HG02870 (cell line): ENCODE results near the gene LYRM4.

Experiments used
- ATAC-seq: cut with Tn5 transposase; IDR thresholded peaks from one replicate; pipeline ENCODE4 v1.9.1; 2021; ENCODE audit warnings: mild to moderate bottlenecking, moderate library complexity; ENCODE audit not compliant: unreplicated experiment

LYRM4 gene

DNA sequence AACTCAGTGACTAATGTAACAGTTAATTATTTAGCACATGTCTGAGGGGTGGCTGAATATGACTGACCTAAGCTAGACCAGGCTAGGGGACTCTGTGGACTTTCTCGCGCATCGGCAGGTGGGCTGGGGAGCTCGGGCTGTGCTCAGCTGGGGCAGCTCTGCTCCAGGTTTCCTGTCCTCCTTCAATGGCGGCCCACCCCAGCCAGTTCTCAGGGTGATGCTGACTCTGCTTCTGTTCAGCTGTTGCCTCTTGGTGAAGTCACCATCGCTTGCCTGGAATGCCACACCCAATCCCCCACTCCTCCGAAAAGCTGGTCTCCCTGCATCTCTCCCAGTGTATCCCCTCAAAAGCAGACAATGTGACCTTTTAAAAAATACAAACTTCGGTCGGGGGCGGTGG is 155.6 kb downstream of the LYRM4 start:
- no peak for ATAC-seq

DNA sequence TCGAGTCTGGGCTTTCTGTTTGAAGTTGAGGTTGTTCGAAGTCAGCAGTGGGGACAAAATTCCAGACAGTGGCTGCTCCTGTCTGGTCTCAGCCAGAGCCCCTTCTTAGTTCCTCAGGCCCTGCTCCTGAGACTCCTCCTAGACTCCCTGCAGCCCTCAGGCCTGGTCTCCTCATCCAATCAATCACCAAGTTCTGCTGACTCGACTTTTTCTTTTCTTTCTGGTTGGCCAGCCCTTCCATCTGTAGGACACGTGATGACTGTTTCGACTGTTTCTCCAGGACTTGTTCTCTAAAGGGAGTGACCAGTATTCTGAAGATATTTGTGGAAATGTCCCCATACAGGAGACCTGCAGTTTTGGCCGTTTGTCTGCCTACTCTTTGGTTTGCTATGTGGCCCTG is 156.1 kb downstream of the LYRM4 start:
- no peak for ATAC-seq

DNA sequence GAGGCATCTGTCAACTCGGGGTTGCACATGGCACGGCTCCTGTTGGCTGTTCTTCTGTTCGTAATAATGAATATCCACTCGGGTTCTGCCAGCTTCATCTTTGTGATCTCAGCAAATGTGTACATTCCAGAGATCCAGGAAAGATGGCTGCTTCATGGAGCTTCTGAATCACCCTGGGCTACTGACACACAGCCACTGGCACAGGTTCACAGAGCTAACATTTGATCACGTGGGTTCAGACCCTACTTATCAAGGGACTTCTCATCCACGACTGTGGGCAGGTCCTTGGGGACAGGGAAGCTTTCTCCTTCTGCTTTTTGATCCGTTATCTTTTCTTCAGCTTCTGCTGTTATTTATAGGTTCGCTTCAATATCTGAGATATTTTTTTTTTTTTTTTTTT is 157.5 kb downstream of the LYRM4 start:
- ATAC-seq: no peak

DNA sequence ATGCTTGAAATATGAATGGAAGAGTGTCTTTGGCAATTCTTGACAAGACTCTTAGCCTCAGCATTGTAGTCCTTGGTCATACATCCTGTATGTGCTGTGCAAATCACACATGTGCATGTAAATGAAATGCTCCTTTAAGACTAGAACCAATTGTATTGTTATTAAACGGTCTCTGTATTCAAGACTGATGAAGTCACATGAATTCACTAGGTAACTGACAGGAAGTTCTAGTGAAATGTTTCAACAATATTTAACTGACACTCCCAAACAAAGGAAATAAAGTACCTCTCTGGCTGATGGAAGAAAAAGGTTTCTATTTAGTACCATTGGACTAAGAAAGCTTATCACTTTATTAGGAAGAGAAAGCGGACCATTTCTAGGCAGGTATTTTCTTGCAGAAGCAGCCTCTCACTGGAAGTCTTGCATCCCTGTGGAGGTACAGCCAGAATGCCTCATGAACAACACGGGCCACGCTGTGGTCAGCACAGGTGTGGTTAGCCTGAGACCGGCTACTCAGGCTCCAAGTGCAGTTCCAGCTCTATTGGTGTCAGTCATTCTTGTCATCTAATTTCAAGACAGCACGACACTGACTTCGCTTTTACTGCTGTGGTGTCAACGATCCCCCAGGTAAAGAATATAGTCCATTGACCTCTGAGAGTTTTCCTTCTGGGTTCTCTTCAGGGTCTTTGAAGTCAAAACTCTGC is 158.3 kb downstream of the LYRM4 start:
- ATAC-seq: no peak

DNA sequence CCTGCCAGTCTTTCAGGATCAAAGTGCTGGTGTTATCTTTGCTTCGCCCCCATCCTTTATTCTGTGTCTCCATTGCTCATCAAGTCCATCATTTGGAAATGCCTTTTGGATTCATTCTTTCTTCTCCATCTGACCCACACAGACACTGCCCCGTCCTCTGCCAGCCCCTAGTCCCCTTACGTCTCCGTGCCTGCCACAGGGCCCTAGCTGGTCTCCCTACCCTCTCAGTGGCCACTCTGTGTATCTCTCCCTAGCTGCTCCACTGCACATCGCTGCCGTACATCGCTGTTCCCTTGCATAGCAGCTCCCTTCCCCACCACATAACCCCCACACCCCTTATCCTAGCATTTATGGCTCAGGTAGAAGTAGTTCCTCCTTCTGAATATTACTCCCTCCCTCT is 159.9 kb downstream of the LYRM4 start:
- no peak for ATAC-seq

DNA sequence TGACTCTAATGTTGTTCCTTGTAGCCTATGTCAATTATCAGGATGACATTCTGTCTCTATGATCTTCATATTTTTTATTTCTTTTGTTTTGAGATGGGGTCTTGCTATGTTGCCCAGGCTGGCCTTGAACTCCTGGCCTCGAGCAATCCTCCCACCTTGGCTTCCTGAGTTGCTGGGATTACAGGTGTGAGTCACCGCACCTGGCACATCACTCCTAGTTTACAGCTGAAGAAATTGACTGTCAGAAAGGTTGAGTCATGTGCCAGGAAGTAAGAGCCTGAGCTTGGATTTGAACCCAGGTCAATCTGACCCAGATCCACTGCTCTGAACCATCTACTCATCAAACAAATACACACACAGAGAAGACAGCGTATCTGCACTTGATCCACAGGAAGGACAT is 161.2 kb downstream of the LYRM4 start:
- no peak for ATAC-seq

DNA sequence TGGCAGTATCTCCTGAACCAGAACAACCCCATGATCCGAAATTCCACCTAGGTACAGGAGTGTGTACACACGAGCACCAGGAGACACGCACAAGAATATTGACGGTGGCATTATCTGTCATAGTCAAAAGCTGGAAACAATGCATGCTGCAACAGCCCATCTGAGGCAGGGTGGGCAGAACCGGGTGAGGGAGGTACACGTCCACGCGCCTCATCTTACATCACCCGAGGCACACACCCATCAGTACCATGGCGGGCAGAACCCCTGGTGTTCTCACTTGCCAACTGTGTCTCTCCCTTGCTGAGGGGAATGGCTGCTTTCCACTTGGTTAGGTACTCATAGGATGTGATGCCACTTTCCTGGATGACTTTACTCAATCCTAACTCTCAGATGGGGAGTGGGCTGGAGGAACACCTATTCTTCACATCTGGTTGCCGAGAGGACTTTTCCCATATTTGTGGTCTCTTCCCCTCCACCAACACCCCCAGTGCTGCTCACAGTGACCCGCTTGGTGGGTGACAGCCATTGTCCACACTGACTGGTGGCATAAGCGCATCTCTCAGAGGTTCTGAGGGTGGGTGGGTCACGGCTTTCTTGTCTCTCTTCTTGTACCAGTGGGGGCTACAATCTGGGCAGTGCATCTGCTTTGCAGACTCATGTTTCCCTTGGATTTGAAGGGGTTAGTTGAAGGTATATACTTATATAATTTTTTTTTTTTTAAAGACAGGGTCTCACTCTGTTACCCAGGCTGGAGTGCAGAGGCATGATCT is 162.1 kb downstream of the LYRM4 start:
- no peak for ATAC-seq

DNA sequence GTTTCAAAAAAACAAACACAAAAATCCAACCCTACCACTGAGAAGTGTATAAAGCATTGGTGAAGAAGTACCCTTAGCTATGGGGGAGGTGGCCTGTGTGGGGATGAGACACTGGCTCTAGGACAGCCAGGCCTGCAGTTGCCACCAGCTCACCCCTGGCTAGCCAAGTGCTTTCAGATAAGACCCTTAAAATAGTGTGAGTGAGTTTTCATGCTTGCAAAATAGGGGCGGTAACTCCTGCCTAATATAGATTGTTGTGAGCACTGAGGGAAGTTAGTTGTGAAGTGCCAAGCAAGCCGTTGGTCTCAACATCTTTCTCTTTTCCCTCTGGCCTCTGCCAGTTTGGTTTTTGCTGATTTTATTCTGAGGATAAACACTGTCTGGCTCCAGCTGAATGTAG is 164.3 kb downstream of the LYRM4 start:
- ATAC-seq: no peak

DNA sequence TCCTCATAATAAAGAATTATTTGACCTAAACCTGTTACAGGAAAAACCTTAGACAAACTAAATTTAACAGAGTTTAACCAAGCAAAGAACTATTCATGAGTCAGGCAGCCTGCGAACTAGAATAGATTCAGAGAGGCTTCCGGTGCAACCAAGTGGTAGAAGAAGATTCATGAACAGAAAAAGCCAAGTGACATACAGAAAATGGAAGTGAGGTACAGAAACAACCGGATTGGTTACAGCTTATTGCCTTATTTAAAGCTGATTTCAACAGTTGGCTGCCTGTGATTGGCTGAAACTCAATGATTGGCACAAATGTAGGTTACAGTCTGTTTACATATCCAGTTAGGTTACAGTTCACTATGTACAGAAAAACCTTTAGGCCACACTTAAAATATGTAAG is 165.5 kb downstream of the LYRM4 start:
- ATAC-seq: no peak

DNA sequence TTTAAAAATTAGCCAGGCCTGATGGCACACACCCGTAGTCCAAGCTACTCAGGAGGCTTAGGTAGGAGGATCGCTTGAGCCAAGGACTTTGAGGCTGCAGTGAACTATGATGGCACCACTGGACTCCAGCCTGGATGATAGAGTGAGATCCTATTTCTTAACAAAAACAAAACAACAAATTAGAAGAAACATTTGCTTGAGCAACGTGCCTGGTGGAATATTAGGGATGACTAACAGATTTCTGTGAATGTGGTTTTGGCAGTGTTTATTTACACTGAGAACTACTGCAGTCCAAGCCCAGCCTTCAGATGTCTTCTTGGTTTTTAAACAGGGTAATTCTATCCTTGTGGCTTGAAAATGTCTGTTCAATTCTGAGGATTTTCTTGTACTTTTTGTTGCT is 166.4 kb downstream of the LYRM4 start:
- ATAC-seq: no peak

DNA sequence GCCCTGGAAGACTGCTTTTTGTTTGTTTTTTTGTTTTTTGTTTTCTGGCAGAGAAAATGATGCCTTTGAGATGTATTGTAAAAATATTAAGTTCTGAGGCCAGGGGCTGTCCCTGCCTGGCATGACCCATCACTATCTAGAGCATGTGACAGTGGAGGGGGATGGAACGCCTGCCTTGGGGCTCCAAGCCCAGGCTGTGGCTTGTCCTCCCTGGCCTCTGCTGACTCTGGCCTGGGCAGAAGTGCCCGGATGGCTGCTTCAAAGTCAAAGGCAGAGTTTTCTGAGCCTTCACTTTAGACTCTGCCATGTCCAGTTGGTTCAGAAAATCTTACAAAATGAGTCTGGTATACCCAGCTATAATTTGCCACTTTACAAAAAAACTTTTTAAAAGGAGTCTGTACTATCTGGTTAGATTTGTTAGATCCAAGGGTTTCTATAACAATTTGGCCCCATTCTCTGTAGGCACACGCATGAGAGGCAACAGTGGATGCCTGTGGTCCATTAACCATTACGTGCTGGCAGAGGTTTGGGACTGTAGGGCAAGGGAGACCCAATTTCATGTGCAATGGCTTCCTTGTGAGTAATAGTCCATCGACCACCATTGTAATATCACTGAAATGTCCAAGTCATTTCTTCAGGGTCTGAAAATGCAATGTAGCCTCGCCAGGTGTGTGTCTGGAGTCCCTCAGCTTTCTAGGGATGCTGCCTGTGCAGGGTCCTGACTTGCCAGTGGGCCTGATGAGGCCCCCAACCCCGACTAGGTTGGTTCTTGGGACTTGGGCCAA is 167.3 kb downstream of the LYRM4 start:
- no peak for ATAC-seq

DNA sequence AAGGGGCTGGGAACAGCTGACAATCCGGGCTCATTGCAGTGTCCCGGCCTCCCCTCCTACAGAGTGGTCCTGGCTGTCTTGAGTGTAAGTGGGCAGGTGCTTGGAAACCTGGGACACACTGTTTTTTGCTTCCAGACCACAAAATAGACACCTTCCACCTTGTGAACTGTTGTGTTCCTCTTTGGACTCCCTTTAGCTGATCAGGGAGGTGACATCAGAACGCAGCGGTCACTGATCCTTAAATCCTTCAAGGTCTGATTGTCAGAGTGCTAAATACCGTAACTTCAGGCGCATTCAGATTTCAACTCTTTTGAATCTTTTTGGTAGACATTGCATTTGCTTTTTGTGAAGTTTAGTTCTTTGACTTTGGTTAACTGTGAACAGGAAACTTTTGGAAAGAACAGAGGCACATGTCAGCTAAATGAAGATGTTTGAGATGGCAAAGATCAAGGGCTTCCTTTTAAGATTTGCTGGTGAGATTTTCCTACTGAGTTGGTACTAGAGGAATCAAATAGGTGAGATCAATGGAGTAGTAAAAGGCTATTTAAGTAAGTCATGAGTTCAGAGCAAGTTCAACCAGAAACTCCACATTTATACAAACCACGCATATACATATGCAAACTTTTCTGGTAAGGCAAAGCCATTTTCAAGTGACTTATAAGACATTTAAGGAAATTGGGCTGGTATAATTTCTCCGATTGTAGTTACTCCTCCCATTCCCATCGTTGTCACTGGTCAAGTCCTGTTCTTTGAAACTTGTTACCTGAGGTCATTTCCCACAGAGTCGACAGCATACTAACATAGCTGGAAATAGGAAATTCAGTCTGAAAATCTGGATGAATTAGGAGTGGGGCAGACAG is 169.3 kb downstream of the LYRM4 start:
- ATAC-seq: no peak

DNA sequence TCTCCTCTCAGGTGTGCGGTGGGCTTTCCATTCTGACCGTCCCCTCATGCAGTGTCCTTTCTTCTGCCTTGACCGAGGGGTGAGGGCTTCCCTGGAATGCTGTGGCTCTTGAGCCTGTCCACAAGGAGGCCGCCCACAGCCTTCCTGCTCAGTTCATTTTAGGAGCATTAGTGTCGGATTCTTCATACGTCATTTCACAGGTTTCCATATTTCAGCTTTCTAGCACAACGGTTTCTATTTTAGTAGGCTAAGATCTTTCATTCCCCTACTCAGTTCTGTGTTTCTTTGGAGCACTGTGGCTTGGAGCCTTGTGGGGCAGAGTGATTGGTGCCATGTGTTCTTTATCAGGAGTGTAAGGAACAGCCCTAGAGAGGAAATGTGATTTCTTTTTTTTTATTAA is 170.1 kb downstream of the LYRM4 start:
- ATAC-seq: peak; percentile 38

DNA sequence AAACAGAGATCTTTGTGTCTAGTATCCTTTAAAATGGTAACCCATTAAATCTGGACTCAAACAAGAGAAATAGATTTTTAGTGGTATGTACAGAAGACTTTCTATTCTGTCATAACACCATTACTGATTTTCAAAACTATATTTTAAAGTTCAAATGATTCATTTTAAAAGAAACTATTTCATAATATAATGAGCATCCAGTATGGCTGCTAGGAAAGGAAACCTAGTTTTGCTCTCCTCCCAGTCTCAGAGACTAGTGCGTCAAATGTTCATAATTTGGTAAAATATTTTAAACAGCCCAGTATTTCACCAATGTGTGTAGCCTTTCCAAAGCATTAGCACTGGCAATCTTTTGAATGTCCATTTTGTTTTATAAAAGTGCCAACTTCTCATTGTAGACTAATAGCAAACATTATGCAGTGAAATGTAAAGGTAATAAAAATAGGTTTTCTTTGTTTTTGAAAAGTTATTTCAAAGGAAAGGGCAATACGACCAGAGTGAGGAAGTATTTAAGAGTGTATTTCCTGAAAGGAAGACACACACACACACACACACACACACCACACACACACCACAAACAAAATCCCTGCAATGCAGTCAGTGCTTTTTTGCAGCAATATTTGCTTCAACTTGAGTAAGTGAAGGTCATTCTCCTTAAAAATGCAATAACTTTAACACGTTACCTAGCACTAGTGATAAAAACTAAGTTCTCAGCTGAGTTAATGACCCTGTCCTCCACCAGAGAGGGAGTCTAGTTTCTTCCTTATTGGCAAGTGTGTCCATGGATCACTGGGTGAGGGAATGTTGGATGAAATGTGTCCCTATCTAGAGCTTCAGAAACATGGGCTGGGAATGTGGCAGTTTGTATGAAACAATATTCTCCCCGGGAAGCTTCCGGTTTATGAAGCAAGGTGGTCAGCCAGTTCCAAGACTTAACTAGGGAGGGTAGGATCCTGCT is 171.0 kb downstream of the LYRM4 start:
- ATAC-seq: no peak

DNA sequence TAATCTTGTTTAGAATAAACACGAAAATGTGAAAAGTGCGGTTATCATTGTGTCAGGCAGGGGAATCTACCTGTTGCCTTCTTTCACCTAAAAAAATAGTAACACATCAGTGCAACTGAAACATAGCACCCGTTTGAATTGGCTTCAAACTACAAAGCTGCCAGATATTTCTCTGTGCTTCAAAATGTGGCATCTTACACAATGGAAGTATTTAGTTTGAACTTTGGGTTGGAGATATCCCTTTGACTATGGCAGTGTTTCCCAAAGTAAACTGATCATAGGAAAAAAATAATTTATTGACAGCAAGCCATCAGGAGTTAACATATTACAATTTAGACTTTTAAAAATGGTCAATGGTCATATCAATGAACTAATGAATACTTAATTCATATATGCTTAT is 172.0 kb downstream of the LYRM4 start:
- no peak for ATAC-seq

DNA sequence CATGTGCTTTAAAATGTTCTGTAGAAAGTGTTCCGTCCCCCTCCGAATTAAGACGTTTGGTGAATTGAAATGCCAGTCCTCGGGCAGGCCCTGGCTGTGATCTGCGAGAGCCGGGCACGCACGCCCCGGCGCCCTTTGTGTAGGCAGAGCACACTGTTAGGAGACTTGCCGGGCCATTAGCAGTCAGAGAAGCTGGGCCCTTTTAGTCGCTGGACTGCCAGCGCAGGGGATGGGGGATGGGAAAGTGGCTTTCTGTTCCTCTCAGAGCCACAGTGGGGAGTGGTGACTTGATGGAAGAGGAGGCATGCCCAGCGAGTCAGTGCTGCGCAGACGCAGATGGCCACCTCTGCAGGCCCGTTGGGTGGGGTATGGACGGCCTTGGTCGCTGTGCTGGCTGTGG is 173.4 kb downstream of the LYRM4 start:
- no peak for ATAC-seq

DNA sequence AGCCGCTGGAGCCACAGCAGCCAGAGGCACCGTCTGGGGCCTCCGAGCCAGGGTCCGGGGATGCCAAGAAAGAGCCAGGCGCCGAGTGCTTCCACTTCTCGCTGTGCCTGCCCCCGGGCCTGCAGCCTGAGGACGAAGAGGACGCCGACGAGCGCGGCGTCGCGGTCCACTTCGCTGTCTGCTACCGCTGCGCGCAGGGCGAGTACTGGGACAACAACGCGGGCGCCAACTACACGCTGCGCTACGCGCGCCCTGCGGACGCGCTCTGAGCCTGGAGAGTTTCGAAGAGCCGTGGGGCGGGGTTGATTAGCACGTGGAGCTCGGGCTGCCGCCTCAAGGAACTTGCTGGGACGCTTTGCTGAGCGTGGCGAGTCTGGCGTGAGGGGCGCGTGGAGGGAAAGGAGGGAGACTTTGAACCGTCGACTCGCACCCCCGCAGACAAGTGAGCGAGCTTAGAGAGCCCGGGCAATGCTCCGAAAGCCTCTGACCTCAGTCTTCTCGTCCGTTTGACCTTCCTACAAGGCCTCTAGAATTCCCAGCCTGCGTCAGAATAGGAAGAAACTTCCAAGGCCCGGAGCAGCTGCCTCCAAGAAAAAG is 174.4 kb downstream of the LYRM4 start:
- no peak for ATAC-seq

DNA sequence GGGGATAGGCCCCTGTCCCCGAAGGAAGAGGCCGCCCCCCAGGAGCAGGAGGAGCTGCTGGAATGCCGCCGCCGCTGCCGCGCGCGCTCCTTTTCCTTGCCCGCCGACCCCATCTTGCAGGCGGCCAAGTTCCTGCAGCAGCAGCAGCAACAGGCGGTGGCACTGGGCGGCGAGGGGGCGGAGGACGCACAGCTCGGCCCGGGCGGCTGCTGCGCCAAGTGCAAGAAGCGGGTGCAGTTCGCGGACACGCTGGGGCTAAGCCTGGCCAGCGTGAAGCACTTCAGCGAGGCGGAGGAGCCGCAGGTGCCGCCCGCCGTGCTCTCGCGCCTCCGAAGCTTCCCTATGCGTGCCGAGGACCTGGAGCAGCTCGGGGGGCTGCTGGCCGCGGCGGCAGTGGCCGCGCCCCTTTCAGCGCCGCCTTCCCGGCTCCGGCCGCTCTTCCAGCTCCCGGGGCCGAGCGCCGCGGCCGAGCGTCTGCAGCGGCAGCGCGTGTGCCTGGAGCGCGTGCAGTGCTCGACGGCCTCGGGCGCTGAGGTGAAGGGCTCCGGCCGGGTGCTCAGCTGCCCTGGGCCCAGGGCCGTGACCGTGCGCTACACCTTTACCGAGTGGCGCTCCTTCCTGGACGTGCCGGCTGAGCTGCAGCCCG is 175.0 kb downstream of the LYRM4 start:
- ATAC-seq: peak; percentile 19
